Measurements from ENCODE around the gene FAM236B. TPM values are rescaled to one million over a fixed set of nuclear protein-coding genes. Genes with fewer than 3 reads are reported as not detected.

Gene FAM236B
- total RNA-seq, result not detected in 2 replicates

GRCh38 chrX:72782560-72782959 is at the start of gene FAM236B:
FAM236B (minus strand) TSS chrX:72782660; CDS start chrX:72782560, 100 bp downstream.

GRCh38 chrX:72808110-72808509 is 25.6 kb upstream of the FAM236B start, which contains the start of gene FAM236D:
FAM236D (minus strand) TSS chrX:72808210; CDS start chrX:72808110, 100 bp downstream.

GRCh38 chrX:72776653-72777466 is 5.6 kb downstream of the FAM236B start, which contains the start of gene DMRTC1B:
DMRTC1B (plus strand) TSS chrX:72776890; CDS start chrX:72845136, 68,246 bp downstream.

Other genes with a start within 250 kb of the FAM236B start
- 17.1 and 19.3 TPM in 2 replicates for gene HDAC8, start 209.8 kb downstream of the FAM236B start, total RNA-seq
- gene PHKA1, start 68.4 kb downstream of the FAM236B start, total RNA-seq, result 12.8 and 14.9 TPM in 2 replicates
- not detected in 2 replicates for gene DMRTC1B, start 5.8 kb downstream of the FAM236B start, total RNA-seq
- not detected in 2 replicates for gene FAM236D, start 25.6 kb upstream of the FAM236B start, total RNA-seq
- gene FAM236C, start 130.0 kb upstream of the FAM236B start, total RNA-seq, result not detected in 2 replicates
- not detected in 2 replicates for gene FAM236A, start 155.5 kb upstream of the FAM236B start, total RNA-seq
- gene DMRTC1, start 161.2 kb upstream of the FAM236B start, total RNA-seq, result not detected in 2 replicates
- gene PABPC1L2B, start 220.3 kb upstream of the FAM236B start, total RNA-seq, result not detected in 2 replicates